Measurements from ENCODE around the gene ESR2. TPM values are rescaled to one million over a fixed set of nuclear protein-coding genes. Genes with fewer than 3 reads are reported as not detected.
"Not testable (repeated sequence)": the region's sequence is repeated elsewhere in the genome, so short reads cannot be mapped to it uniquely, and the experiment has no call there.

The ESR2 gene
- total RNA-seq, 2 experiments from 2014 or later: 0.26 to 0.32 TPM

- Mint-ChIP-seq H3K27ac (no peak overlapping the region), H3K36me3 (ENCODE audit: low read depth) (peaks cover 37% of the 10 kb centered on the region), H3K9me3 (ENCODE audit: low read depth) (no peaks in the 10 kb centered on the region), H3K27me3 (no peaks in the 10 kb centered on the region), H3K4me3 (no peak overlapping the region), H3K4me1 (peaks cover 12% of the 10 kb centered on the region)
- peak; percentile 74 for ATAC-seq
- DNase-seq: no peak
- ChIA-PET CTCF (interaction anchor here (0.8 to 0.9 kb wide), 2 partner anchors 9 to 69 kb away, joined by 3 to 4 read pairs; no protein-coding TSS in a partner anchor), POLR2A (interaction anchor here (0.5 to 0.6 kb wide), 2 partner anchors 157 to 263 kb away, joined by 3 to 5 read pairs; no protein-coding TSS in a partner anchor)
- intact Hi-C loops (cut with DNase I, micrococcal nuclease): loop anchor here in 1 of 2 experiments (10.0 kb wide), 1 partner anchor 171 kb away; the partner anchor contains the start of gene ESR2
These were observed 170.8 kb downstream of the ESR2 start for GRCh38 chr14:64123241-64123822.

GRCh38 chr14:64119980-64120379 lies 174.2 kb downstream of the ESR2 start:
- peaks cover 12% of the 10 kb centered on the region for H3K4me1 Mint-ChIP-seq
- no peak overlapping the region for H3K4me3 Mint-ChIP-seq
- intact Hi-C loops (cut with DNase I, micrococcal nuclease): loop anchor here in 1 of 2 experiments (10.0 kb wide), 1 partner anchor 175 kb away; the partner anchor contains the start of gene ESR2
- H3K27ac Mint-ChIP-seq: no peak overlapping the region
- no peak for ATAC-seq
- no peaks in the 10 kb centered on the region for H3K9me3 Mint-ChIP-seq (ENCODE audit: low read depth)
- ChIA-PET POLR2A (no interaction called here), CTCF (interaction anchor here (1.0 kb wide), 1 partner anchor 11 kb away, joined by 4 read pairs; no protein-coding TSS in a partner anchor)
- no peak for DNase-seq
- H3K27me3 Mint-ChIP-seq: no peaks in the 10 kb centered on the region
- H3K36me3 Mint-ChIP-seq (ENCODE audit: low read depth): peaks cover 28% of the 10 kb centered on the region

DNA sequence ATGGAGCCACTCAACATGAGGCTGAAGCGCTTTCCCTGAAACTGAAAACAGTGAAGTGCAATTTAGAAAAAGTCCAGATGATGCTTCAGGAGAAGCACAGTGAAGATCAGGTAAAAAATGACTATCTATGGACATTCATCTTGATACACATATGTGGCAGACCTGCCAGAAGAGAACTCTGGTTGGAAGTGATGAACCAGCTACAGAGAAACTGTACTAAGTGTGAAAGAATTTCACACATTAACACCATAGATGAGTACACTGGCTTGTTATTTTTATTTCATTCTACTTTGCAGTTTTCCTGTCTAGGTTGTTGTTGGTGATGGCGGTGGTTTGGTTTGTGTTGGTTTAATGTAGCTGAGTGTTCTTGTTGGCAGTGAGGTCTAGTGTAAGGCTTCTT lies 174.7 kb downstream of the ESR2 start:
- POLR2A ChIA-PET: no interaction called here
- Mint-ChIP-seq H3K9me3 (ENCODE audit: low read depth) (no peaks in the 10 kb centered on the region), H3K27ac (peak overlapping the region; percentile 55), H3K27me3 (no peaks in the 10 kb centered on the region), H3K4me1 (peaks cover 12% of the 10 kb centered on the region), H3K36me3 (ENCODE audit: low read depth) (peaks cover 27% of the 10 kb centered on the region), H3K4me3 (no peak overlapping the region)
- intact Hi-C loops (cut with DNase I, micrococcal nuclease): no loop called here
- ATAC-seq (peak; percentile 76), DNase-seq (peak; percentile 17)
- CTCF ChIA-PET: interaction anchor here (1.0 kb wide), 1 partner anchor 11 kb away, joined by 4 read pairs; no protein-coding TSS in a partner anchor

DNA sequence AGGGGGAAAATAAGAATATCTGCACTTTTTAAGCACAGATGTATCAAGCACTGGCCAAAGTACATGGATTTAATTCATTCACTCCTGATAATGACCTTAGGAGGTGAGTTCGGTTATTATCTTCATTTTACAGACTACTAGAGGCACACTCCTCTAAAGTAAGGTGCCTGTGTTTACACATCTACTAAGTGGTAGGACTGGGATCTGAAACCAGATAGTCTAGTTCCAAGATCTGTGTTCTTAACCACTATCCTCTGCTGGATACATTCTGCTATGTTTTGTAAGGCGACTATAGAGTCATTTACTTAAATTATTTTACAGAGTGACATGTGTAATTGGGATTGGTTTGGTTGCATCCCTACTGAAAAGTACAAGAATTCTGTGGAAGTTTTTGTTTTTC lies 175.3 kb downstream of the ESR2 start:
- intact Hi-C loops (cut with DNase I, micrococcal nuclease): no loop called here
- H3K4me1 Mint-ChIP-seq: peaks cover 12% of the 10 kb centered on the region
- DNase-seq (no peak), ATAC-seq (no peak)
- ChIA-PET POLR2A (no interaction called here), CTCF (no interaction called here)
- H3K27ac Mint-ChIP-seq: no peak overlapping the region
- H3K9me3 Mint-ChIP-seq (ENCODE audit: low read depth): no peaks in the 10 kb centered on the region
- no peak overlapping the region for H3K4me3 Mint-ChIP-seq
- H3K36me3 Mint-ChIP-seq (ENCODE audit: low read depth): peaks cover 27% of the 10 kb centered on the region
- no peaks in the 10 kb centered on the region for H3K27me3 Mint-ChIP-seq

DNA sequence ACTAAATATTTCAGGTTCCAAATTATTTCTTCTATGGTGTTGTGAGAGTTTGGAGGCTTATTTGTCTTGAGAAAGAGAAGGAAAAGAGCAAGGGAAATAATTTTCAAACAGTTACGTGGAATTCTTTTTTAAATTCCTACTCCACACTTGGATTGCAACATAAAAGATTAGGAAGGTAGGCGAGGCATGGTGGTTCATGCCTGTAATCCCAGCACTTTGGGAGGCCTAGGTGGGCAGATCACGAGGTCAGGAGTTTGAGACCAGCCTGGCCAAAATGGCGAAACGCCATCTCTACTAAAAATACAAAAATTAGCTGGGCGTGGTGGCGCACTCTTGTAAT lies 175.8 kb downstream of the ESR2 start:
- H3K9me3 Mint-ChIP-seq (ENCODE audit: low read depth); H3K27ac Mint-ChIP-seq; H3K4me3 Mint-ChIP-seq; CTCF ChIA-PET; H3K4me1 Mint-ChIP-seq; DNase-seq; intact Hi-C loops (cut with DNase I, micrococcal nuclease); ATAC-seq; POLR2A ChIA-PET; H3K27me3 Mint-ChIP-seq: not testable (repeated sequence)
- H3K36me3 Mint-ChIP-seq (ENCODE audit: low read depth): peaks cover 25% of the 10 kb centered on the region

DNA sequence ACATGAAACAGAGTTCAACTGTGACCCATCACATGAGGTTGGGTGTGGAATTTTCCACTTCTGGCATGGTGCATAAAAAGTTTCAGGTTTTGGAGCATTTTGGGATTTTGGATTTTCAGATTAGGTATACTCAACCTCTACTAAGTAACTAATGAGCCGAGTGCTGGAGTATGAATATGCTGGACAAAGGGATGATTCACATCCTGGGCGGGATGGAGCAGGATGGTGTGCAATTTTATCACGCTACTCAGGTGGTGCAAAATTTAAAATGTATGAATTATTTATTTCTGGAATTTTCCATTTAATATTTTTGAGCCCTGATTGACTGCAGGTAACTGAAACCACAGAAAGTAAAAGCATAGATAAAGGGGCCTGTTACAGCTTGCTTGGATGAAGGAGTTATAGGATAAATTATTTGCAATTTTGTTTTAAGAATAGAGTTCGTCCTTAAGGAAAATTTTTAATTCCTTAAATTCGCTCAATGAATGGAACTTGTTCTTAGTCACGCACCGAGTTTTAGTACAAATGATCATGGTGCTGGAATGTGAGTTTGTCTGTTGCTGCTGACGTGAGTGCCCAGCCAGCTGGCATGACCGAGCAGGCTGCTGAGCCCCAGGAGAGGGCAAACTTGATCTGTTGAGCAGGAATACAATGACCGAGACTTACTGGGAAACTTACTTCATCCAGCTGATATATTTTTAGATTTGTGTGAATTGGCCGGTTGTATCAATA lies 176.3 kb downstream of the ESR2 start:
- H3K36me3 Mint-ChIP-seq (ENCODE audit: low read depth): peaks cover 20% of the 10 kb centered on the region
- POLR2A ChIA-PET: no interaction called here
- DNase-seq (no peak), ATAC-seq (no peak)
- CTCF ChIA-PET: no interaction called here
- no peak overlapping the region for H3K27ac Mint-ChIP-seq
- H3K27me3 Mint-ChIP-seq: no peaks in the 10 kb centered on the region
- no peaks in the 10 kb centered on the region for H3K9me3 Mint-ChIP-seq (ENCODE audit: low read depth)
- no peak overlapping the region for H3K4me3 Mint-ChIP-seq
- peaks cover 6% of the 10 kb centered on the region for H3K4me1 Mint-ChIP-seq
- intact Hi-C loops (cut with DNase I, micrococcal nuclease): no loop called here

DNA sequence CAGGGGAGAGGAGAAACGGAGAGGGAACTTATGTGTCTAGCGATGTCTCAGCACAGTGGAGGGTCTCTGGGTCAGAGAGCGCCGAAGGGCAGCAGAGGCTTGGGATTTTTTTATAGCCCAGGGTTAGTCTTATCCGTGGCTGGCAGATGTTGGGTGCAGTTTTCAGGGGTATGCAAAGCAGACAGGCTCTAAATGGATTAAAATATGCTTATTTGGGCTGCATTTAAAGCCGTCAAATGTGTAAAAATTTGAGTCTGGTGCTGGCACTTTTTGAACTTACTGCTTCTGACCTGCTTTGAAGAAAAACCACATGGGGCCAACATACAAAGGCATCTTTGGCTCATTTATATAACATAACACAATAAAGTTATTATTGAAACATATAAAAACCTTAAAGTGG lies 178.8 kb downstream of the ESR2 start:
- peaks cover 6% of the 10 kb centered on the region for H3K4me1 Mint-ChIP-seq
- no peak overlapping the region for H3K27ac Mint-ChIP-seq
- ATAC-seq: no peak
- DNase-seq: no peak
- no peaks in the 10 kb centered on the region for H3K27me3 Mint-ChIP-seq
- ChIA-PET POLR2A (no interaction called here), CTCF (no interaction called here)
- no peak overlapping the region for H3K4me3 Mint-ChIP-seq
- no peaks in the 10 kb centered on the region for H3K9me3 Mint-ChIP-seq (ENCODE audit: low read depth)
- H3K36me3 Mint-ChIP-seq (ENCODE audit: low read depth): peaks cover 13% of the 10 kb centered on the region
- intact Hi-C loops (cut with DNase I, micrococcal nuclease): no loop called here

DNA sequence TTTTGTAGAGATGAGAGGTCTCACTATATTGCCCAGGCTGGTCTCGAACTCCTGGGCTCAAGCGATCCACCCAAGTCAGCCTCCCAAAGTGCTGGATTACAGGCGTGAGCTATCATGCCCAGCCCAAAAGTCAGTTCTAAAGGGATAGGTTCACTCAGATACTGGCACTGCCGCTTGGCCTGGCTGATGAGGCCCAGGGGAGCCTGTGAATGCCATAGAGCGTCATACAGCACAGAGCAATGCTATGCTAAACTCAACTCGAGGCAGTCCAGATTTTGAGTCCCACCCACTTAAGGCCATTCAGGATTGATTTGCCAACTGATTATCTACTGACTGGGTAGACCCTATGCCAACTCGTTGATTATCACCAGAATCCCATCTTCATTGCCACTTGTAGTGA lies 179.4 kb downstream of the ESR2 start:
- ATAC-seq (no peak), DNase-seq (no peak)
- H3K27me3 Mint-ChIP-seq: no peaks in the 10 kb centered on the region
- H3K4me3 Mint-ChIP-seq: no peak overlapping the region
- ChIA-PET POLR2A (no interaction called here), CTCF (interaction anchor here (1.0 to 1.5 kb wide), 2 partner anchors 9 to 21 kb away, joined by 3 to 4 read pairs; no protein-coding TSS in a partner anchor)
- H3K9me3 Mint-ChIP-seq (ENCODE audit: low read depth): no peaks in the 10 kb centered on the region
- H3K27ac Mint-ChIP-seq: no peak overlapping the region
- H3K36me3 Mint-ChIP-seq (ENCODE audit: low read depth): peaks cover 13% of the 10 kb centered on the region
- H3K4me1 Mint-ChIP-seq: peaks cover 6% of the 10 kb centered on the region
- intact Hi-C loops (cut with DNase I, micrococcal nuclease): no loop called here

DNA sequence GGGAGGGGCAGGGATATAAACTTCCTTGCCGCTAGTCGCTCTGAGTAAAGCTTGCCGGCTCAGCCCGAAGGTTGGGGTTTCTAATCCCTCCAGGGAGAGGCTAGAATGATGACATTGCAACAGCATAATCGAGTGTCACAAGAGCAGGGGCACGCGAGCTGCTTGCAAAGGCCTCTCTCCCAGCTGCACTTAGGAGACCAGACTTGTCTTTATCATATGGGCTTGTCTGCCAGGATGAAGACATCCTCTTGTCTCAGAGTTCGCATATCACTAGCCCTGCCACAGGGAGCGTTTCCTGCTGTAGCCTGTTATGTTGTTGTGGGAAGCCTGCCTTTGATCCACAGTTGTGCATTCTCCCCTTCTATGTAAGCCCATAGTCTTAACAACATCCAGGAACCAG lies 180.0 kb downstream of the ESR2 start:
- POLR2A ChIA-PET: no interaction called here
- H3K27ac Mint-ChIP-seq: no peak overlapping the region
- no peak overlapping the region for H3K4me3 Mint-ChIP-seq
- CTCF ChIA-PET: interaction anchor here (0.9 to 1.5 kb wide), 3 partner anchors 9 to 77 kb away, joined by 3 to 4 read pairs (median 3); no protein-coding TSS in a partner anchor
- no peaks in the 10 kb centered on the region for H3K9me3 Mint-ChIP-seq (ENCODE audit: low read depth)
- intact Hi-C loops (cut with DNase I, micrococcal nuclease): no loop called here
- peaks cover 7% of the 10 kb centered on the region for H3K36me3 Mint-ChIP-seq (ENCODE audit: low read depth)
- ATAC-seq (no peak), DNase-seq (no peak)
- peaks cover under 1% of the 10 kb centered on the region for H3K4me1 Mint-ChIP-seq
- H3K27me3 Mint-ChIP-seq: no peaks in the 10 kb centered on the region

GRCh38 chr14:64112867-64113678 lies 181.1 kb downstream of the ESR2 start:
- CTCF ChIA-PET: interaction anchor here (0.6 to 1.5 kb wide), 2 partner anchors 10 to 366 kb away, joined by 3 to 4 read pairs; no protein-coding TSS in a partner anchor
- intact Hi-C loops (cut with DNase I, micrococcal nuclease): no loop called here
- Mint-ChIP-seq H3K4me3 (no peak overlapping the region), H3K4me1 (no peaks in the 10 kb centered on the region), H3K9me3 (ENCODE audit: low read depth) (no peaks in the 10 kb centered on the region), H3K27me3 (no peaks in the 10 kb centered on the region), H3K36me3 (ENCODE audit: low read depth) (peaks cover 4% of the 10 kb centered on the region), H3K27ac (no peak overlapping the region)
- no peak for DNase-seq
- ATAC-seq: no peak
- POLR2A ChIA-PET: no interaction called here

DNA sequence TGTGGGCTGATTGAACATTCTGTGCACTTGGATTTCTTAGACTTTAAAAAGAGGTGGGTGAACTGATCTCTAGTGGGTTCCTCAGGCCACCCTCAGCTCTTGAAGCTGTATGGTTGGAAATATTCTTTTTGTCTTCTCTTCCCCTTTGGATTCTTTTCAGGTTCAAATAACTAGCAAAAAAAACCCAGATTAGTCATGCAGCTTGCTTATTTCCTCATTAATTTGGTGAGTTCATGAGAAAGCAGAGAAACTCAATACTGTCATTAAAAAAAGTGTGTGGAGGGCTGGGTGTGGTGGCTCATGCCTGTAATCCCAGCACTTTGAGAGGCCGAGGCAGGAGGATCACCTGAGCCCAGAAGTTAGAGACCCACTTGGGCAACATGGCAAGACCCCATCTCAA lies 183.4 kb downstream of the ESR2 start:
- no peak overlapping the region for H3K27ac Mint-ChIP-seq
- no peaks in the 10 kb centered on the region for H3K9me3 Mint-ChIP-seq (ENCODE audit: low read depth)
- ATAC-seq (no peak), DNase-seq (no peak)
- H3K4me3 Mint-ChIP-seq: no peak overlapping the region
- intact Hi-C loops (cut with DNase I, micrococcal nuclease): no loop called here
- H3K4me1 Mint-ChIP-seq: no peaks in the 10 kb centered on the region
- H3K36me3 Mint-ChIP-seq (ENCODE audit: low read depth): peaks cover 2% of the 10 kb centered on the region
- CTCF ChIA-PET: no interaction called here
- POLR2A ChIA-PET: no interaction called here
- H3K27me3 Mint-ChIP-seq: no peaks in the 10 kb centered on the region

Data from activated CD4-positive, alpha-beta T cell treated with anti-CD3 and anti-CD28 coated beads for 36 hours (primary cell).